ENCODE data around the gene DENND4C. TPM values are rescaled to one million over a fixed set of nuclear protein-coding genes. Genes with fewer than 3 reads are reported as not detected.

The DENND4C gene
- total and polyA plus RNA-seq, 2 donors (not counting 1 experiment from before 2014, with no cell fraction given): 27.4 to 87.0 TPM

- H3K4me1 ChIP-seq (ENCODE audit: control insufficient read depth, extremely low read depth, insufficient read depth, low read length): no peaks in the 10 kb centered on the region
- no peaks in the 10 kb centered on the region for H4K20me1 ChIP-seq (ENCODE audit: control insufficient read depth, extremely low read depth, insufficient read depth, low read length)
- H3K9ac ChIP-seq (ENCODE audit: insufficient read depth, low read length): no peak overlapping the region
- no peaks in the 10 kb centered on the region for H3K79me2 ChIP-seq (ENCODE audit: control insufficient read depth, insufficient read depth, low read length)
- H3K9me3 ChIP-seq (ENCODE audit: control insufficient read depth, insufficient read depth, low read depth, low read length): no peaks in the 10 kb centered on the region
- TF ChIP-seq CTCF (conservative IDR thresholded peaks at IDR 0.05 in 1 of 2, IDR thresholded peaks at IDR 0.05 in 1 of 2; ENCODE audit: low read depth in 1 of 2, low read length in 2 of 2) (no peak), EZH2 (IDR thresholded peaks at IDR 0.05; ENCODE audit: low read length, missing control alignments) (no peak)
- no peak for DNase-seq (ENCODE audit: low read depth in 2 of 2)
- H2AFZ ChIP-seq (ENCODE audit: low read length): no peak overlapping the region
- no peak overlapping the region for H3K4me3 ChIP-seq (replicated peaks in 1 of 4; ENCODE audit: control extremely low read depth in 1 of 4, insufficient read depth in 1 of 4, low read depth in 3 of 4, low read length in 4 of 4)
- no peak overlapping the region for H3K27ac ChIP-seq (ENCODE audit: insufficient read depth, low read length)
- no peaks in the 10 kb centered on the region for H3K27me3 ChIP-seq (ENCODE audit: control insufficient read depth, insufficient read depth, low read length)
- no peaks in the 10 kb centered on the region for H3K36me3 ChIP-seq (ENCODE audit: control insufficient read depth, insufficient read depth, low read length)
- H3K4me2 ChIP-seq (ENCODE audit: extremely low read depth, insufficient read depth, low read length): no peak overlapping the region
Observed at GRCh38 chr9:19420877-19421276, 190.4 kb downstream of the DENND4C start.

Other genes starting within 250 kb of the DENND4C start
- under 0.01 and 0.17 TPM in 2 replicates for gene SAXO1, start 197.5 kb upstream of the DENND4C start, total RNA-seq
- 0.01 TPM in 1 of 2 replicates, not detected in the other for gene SAXO1, start 197.5 kb upstream of the DENND4C start, polyA plus RNA-seq
- 43.1 and 62.9 TPM in 2 replicates for gene RRAGA, start 181.3 kb upstream of the DENND4C start, total RNA-seq
- gene RRAGA, start 181.3 kb upstream of the DENND4C start, polyA plus RNA-seq: 186 and 217 TPM in 2 replicates
- gene HAUS6, start 127.8 kb upstream of the DENND4C start, total RNA-seq: 11.6 and 15.4 TPM in 2 replicates
- gene HAUS6, start 127.8 kb upstream of the DENND4C start, polyA plus RNA-seq: 9.6 and 12.1 TPM in 2 replicates
- gene PLIN2, start 103.2 kb upstream of the DENND4C start, total RNA-seq: 384 and 664 TPM in 2 replicates
- 129 and 166 TPM in 2 replicates for gene PLIN2, start 103.2 kb upstream of the DENND4C start, polyA plus RNA-seq
- gene RPS6, start 149.5 kb downstream of the DENND4C start, total RNA-seq: 1,988 and 2,298 TPM in 2 replicates
- 2,016 and 2,044 TPM in 2 replicates for gene RPS6, start 149.5 kb downstream of the DENND4C start, polyA plus RNA-seq
- gene ACER2, start 178.3 kb downstream of the DENND4C start, total RNA-seq: 2.6 and 4.5 TPM in 2 replicates
- 1.2 and 1.5 TPM in 2 replicates for gene ACER2, start 178.3 kb downstream of the DENND4C start, polyA plus RNA-seq

Data from fibroblast of lung (primary cell).